ENCODE data around the gene CTNNA1.

DNA sequence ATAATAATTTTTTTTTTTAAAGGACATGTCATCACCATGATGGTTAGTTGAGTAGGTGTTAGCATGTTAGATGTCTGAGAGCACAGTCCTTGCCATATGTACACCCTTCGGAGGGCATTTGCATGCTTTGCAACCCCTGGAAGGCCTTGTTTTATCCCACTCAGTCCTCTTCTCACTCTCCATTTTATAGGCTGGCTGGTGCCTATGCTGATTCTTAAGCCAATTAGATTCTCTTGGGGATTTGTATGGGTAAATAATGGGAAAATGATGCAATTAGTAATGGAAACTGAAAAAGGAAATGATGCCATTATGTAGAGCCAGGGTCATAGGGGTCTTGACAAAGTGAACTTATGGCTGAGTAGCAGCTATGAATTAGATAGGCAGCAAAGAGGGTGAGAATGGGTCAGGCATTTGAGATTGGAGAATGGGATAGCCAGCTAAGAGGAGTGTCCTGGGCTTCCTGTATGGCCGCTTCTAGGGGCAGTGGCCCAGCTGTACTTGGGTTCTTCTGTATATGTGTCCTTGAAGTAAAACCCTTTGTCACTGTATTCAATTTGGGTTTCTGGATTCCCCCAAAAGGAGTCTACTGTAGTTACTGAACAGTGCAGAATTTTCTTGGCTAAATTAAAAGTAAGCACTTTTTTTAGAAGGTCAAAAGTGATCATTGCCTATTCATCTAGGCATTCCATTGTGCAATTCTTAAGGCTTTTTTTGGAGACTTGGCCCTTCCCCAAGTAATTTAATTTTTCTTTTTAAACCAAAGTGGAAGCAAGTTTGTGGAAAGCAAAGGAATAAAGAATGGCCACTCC lies 90.3 kb downstream of the CTNNA1 start:
- TF ChIP-seq, protein P1, sequence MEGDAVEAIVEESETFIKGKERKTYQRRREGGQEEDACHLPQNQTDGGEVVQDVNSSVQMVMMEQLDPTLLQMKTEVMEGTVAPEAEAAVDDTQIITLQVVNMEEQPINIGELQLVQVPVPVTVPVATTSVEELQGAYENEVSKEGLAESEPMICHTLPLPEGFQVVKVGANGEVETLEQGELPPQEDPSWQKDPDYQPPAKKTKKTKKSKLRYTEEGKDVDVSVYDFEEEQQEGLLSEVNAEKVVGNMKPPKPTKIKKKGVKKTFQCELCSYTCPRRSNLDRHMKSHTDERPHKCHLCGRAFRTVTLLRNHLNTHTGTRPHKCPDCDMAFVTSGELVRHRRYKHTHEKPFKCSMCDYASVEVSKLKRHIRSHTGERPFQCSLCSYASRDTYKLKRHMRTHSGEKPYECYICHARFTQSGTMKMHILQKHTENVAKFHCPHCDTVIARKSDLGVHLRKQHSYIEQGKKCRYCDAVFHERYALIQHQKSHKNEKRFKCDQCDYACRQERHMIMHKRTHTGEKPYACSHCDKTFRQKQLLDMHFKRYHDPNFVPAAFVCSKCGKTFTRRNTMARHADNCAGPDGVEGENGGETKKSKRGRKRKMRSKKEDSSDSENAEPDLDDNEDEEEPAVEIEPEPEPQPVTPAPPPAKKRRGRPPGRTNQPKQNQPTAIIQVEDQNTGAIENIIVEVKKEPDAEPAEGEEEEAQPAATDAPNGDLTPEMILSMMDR (IDR thresholded peaks at IDR 0.05), result no peak
- no peak for TF ChIP-seq POLR2A (IDR thresholded peaks at IDR 0.05)

All from body of pancreas (tissue), 4 donors.